ENCODE results near the gene DBF4B. TPM values are rescaled to one million over a fixed set of nuclear protein-coding genes. Genes with fewer than 3 reads are reported as not detected.

The DBF4B gene
- total RNA-seq, 3 donors from 2014 or later: 4.9 to 10.2 (median 7.2) TPM

DNA sequence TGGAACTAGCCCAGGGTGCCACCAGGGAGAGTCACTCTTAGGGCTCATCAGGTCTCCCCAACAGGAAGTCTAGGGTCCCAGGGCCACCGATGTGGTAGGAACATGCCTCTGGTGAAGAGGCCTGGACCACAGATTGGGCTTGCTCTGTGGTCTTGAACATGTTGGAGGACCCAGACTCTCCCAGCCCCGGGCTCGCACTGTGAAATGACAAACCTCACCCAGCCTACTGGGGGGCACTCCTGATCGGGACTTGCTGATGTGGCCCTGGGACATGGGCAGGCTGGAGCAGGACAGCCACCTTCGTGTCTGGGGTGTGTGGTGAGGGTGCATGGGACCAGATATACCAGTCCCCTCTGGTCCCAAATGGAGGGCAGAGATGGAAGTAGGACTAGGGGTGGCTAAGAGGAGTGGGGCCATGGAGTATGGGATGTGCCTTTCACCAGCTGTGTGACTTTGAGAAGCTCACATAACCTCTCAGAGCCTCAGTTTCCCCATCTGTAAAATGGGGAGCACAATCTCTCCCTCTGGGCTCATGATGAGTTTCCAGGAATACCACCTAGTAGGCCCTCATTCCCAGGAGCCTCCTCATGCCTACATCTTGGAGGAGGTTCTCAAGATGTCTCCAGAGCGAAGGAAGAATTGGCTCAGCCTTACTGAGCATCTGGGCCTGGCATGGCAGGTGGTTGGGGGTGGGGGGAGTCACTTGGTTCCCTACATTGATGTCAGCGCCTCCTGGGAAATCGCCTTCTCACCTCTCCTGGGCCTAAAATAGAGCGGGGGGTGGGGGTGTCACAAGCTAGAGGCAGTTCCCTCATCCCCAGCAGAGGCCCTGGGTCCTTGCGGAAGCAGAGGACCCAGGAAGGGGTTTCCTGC lies 48.8 kb downstream of the DBF4B start:
- peaks cover 8% of the 10 kb centered on the region for H3K4me1 ChIP-seq (ENCODE audit: low read depth)
- DNase-seq: no peak
- TF ChIP-seq, protein P1, sequence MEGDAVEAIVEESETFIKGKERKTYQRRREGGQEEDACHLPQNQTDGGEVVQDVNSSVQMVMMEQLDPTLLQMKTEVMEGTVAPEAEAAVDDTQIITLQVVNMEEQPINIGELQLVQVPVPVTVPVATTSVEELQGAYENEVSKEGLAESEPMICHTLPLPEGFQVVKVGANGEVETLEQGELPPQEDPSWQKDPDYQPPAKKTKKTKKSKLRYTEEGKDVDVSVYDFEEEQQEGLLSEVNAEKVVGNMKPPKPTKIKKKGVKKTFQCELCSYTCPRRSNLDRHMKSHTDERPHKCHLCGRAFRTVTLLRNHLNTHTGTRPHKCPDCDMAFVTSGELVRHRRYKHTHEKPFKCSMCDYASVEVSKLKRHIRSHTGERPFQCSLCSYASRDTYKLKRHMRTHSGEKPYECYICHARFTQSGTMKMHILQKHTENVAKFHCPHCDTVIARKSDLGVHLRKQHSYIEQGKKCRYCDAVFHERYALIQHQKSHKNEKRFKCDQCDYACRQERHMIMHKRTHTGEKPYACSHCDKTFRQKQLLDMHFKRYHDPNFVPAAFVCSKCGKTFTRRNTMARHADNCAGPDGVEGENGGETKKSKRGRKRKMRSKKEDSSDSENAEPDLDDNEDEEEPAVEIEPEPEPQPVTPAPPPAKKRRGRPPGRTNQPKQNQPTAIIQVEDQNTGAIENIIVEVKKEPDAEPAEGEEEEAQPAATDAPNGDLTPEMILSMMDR (IDR thresholded peaks at IDR 0.05): no peak
- intact Hi-C loops (cut with DNase I, micrococcal nuclease): no loop called here
- no peak for ATAC-seq
- no peak overlapping the region for H3K4me3 ChIP-seq
- H3K9me3 ChIP-seq: no peaks in the 10 kb centered on the region
- H3K36me3 ChIP-seq (ENCODE audit: low read depth): no peaks in the 10 kb centered on the region

DNA sequence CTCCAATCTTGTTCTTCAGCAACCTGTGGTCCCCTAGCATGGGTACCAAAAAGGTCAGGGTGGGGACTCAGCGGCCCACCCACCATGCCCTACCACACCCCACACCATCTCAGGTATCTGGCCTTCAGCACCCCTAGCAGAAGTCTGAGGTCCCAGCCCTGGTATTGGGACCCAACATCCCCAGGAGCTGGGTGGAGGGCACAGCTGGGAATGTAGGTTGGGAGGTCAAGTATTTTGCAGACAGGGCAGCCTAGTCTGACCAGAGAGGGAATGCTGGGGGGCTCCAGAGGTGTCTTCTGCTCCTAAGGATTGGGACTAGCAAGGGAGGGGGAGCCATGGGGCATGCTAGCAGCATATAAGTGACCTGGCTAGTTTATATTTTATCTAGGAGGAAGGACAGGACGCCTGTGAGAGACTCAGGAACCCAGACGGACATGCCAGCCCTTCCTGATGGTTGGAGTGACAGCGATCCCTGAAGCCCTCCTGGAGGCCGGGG lies 49.5 kb downstream of the DBF4B start:
- H3K4me3 ChIP-seq: no peak overlapping the region
- DNase-seq (no peak), ATAC-seq (no peak)
- H3K36me3 ChIP-seq (ENCODE audit: low read depth): no peaks in the 10 kb centered on the region
- H3K4me1 ChIP-seq (ENCODE audit: low read depth): peaks cover 8% of the 10 kb centered on the region
- H3K9me3 ChIP-seq: no peaks in the 10 kb centered on the region
- TF ChIP-seq, protein P1 (IDR thresholded peaks at IDR 0.05): no peak
- intact Hi-C loops (cut with DNase I, micrococcal nuclease): no loop called here

DNA sequence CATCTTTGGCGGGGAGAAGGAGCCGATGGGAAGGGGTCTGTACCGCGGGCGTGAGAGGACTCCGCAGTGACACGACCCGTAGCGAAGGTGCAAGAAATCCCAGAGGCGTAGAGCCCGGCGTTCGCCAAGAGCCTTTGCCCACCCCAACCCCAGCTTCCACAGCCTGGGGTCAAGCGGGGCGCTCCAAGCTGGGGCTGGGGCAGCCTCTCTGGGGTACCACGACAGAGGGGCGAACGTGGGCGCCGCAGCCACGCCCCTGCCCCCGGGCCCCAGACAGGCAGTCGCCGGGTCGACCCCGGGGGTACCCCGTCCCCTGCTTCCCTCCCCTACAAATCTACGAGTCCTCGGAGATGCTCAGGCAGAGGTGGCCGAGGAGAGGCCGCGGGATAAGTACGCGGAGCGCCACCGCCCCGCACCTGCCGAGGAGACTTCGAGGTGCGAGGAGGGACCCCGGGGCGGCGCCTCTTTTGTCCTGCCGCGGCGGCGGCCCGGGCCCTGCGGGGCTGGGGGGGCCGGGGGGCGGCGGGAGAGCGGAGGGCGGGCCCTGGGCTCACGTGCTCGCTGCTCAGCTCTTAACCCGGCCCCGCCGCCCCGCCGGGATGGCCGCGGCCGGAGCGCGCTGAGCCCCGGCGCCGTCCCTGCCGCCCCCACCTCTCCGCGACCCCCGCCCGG lies 50.1 kb downstream of the DBF4B start, which contains the start of gene ADAM11:
ADAM11 (plus strand) TSS at position 575 of the 672 bp plus-strand sequence. CDS start 212 bp downstream, outside the sequence.
- H3K4me3 ChIP-seq: no peak within 1 kb of the TSS
- no peaks in the 10 kb centered on the region for H3K9me3 ChIP-seq
- H3K36me3 ChIP-seq (ENCODE audit: low read depth): no peaks in the 10 kb centered on the region
- intact Hi-C loops (cut with DNase I, micrococcal nuclease): no loop called here
- peaks cover 8% of the 10 kb centered on the region for H3K4me1 ChIP-seq (ENCODE audit: low read depth)
- DNase-seq (no peak), ATAC-seq (peak; percentile 18)
- TF ChIP-seq, protein P1 (IDR thresholded peaks at IDR 0.05): no peak

DNA sequence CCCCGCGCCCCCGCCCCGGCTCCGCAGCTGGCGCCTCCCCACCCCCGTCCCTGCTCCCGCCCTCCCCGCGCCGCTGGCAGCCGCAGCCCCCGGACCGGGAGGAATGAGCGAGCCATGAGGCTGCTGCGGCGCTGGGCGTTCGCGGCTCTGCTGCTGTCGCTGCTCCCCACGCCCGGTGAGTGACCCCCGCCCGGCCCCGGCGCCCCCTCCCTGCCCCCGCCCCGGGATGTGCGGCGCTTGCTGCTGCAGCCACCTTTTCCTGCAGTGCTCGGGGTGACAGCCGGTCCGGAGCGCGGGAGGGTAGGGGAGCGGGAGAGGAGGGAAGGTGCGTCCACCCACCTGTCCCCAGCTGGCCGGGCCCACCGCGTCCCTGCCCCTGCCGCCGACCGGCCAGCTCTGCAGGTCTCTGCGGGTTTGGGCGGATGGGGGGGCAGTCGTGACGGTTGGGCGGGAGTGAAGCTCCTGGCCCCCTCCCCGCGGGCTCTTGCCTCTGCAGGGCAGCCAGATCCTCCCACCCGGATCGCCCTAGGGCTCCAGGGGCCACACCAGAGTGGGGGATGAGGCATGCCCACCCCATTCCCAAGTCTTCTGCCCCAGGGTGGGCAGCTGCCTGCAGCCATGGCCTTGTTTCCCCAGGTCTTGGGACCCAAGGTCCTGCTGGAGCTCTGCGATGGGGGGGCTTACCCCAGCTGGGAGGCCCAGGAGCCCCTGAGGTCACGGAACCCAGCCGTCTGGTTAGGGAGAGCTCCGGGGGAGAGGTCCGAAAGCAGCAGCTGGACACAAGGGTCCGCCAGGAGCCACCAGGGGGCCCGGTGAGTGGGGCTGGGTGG lies 50.8 kb downstream of the DBF4B start:
- ATAC-seq (no peak), DNase-seq (no peak)
- Histone ChIP-seq H3K4me3 (no peak overlapping the region), H3K4me1 (ENCODE audit: low read depth) (peaks cover 8% of the 10 kb centered on the region), H3K36me3 (ENCODE audit: low read depth) (no peaks in the 10 kb centered on the region), H3K9me3 (no peaks in the 10 kb centered on the region)
- intact Hi-C loops (cut with DNase I, micrococcal nuclease): no loop called here
- TF ChIP-seq, protein P1 (IDR thresholded peaks at IDR 0.05): no peak

DNA sequence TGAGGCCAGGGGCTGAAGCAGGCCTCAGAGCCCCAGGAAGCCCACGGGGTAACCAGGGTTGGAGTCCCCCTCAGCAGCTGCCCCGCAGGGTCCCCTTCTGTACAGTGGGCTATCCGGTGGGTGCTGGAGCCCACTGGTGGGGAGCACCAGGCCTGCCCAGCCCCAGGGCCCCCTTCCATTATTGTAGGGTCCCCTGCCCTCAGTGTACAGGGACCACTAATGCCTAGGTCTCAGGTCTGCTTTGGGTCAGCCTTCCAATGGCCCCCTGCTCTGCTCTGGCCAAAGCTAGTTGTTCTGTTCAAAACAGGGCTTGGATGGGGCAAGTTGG lies 51.4 kb downstream of the DBF4B start:
- H3K4me1 ChIP-seq (ENCODE audit: low read depth): peaks cover 8% of the 10 kb centered on the region
- ATAC-seq: no peak
- H3K4me3 ChIP-seq: no peak overlapping the region
- DNase-seq: no peak
- H3K36me3 ChIP-seq (ENCODE audit: low read depth): no peaks in the 10 kb centered on the region
- H3K9me3 ChIP-seq: no peaks in the 10 kb centered on the region
- TF ChIP-seq, protein P1 (IDR thresholded peaks at IDR 0.05): no peak
- intact Hi-C loops (cut with DNase I, micrococcal nuclease): no loop called here
